MCF 10A (cell line): ENCODE measurements around the gene TMEM87B. TPM values are rescaled to one million over a fixed set of nuclear protein-coding genes. Genes with fewer than 3 reads are reported as not detected.

Experiments
- BruUV-seq: library from RNA; stranded (reverse); fragments of 400-500 nt; replicated peaks from 2 replicates; lab custom pipeline; 2021; lab: Mats Ljungman, UMichigan
- CTCF ChIA-PET: fragments of 300-600 bp; sonication (Branson Sonifier 250); formaldehyde crosslinking; extraction: SDS; loops from one replicate; lab custom pipeline; 2021; ENCODE audit warnings: antibody characterized with exemption, inconsistent platforms; lab: Yijun Ruan, JAX
- POLR2A ChIA-PET: fragments of 300-600, 350-650 bp; sonication (Branson Sonifier 250); formaldehyde crosslinking; extraction: SDS; loops from one replicate; lab custom pipeline; 2020; ENCODE audit warnings: antibody characterized with exemption, inconsistent platforms; lab: Yijun Ruan, JAX
- DNase-seq: peaks from one replicate; pipeline ENCODE4 v3.0.0-alpha.2; 2018; ENCODE audit not compliant: unreplicated experiment
- H3K27ac Mint-ChIP-seq: one replicate; pipeline ENCODE4 v1.8.0; 2022; ENCODE audit warnings: mild to moderate bottlenecking, low read depth, mixed read lengths; ENCODE audit not compliant: unreplicated experiment
- H3K27me3 Mint-ChIP-seq: one replicate; pipeline ENCODE4 v1.8.0; 2022; ENCODE audit warnings: mixed read lengths; ENCODE audit not compliant: insufficient read depth, unreplicated experiment
- H3K36me3 Mint-ChIP-seq: one replicate; pipeline ENCODE4 v1.8.0; 2022; ENCODE audit warnings: mild to moderate bottlenecking, moderate library complexity, mixed read lengths; ENCODE audit not compliant: insufficient read depth, unreplicated experiment
- H3K4me1 Mint-ChIP-seq: one replicate; pipeline ENCODE4 v1.8.0; 2022; ENCODE audit warnings: mixed read lengths; ENCODE audit not compliant: insufficient read depth, unreplicated experiment
- H3K4me3 Mint-ChIP-seq: one replicate; pipeline ENCODE4 v1.8.0; 2022; ENCODE audit warnings: mild to moderate bottlenecking, moderate library complexity, mixed read lengths; ENCODE audit not compliant: unreplicated experiment
- H3K9me3 Mint-ChIP-seq: one replicate; pipeline ENCODE4 v1.8.0; 2022; ENCODE audit warnings: mixed read lengths; ENCODE audit not compliant: unreplicated experiment
- intact Hi-C: fragments of 100-400 bp; cut with micrococcal nuclease; formaldehyde crosslinking; loops from 2 replicates; pipeline ENCODE4 v1.14.1; 2022
- total RNA-seq: library from RNA; stranded (reverse); gene quantifications from 2 replicates; pipeline ENCODE4 v1.2.3, GENCODE V29; 2022
- TF ChIP-seq, protein P1 (sequence below): fragments of 200-600 bp; IDR thresholded peaks from one replicate; pipeline ENCODE4 v1.8.0; 2022; ENCODE audit warnings: antibody characterized with exemption, mild to moderate bottlenecking; ENCODE audit not compliant: unreplicated experiment

Gene TMEM87B
- total RNA-seq, 1 experiment from 2014 or later, result 29.1 TPM

GRCh38 chr2:112056626-112056987, 1.5 kb downstream of the TMEM87B start:
- peaks cover 34% of the 10 kb centered on the region for H3K4me1 Mint-ChIP-seq
- no TSS peak for BruUV-seq
- intact Hi-C loops, result loop anchor here (5.0 kb wide), 1 partner anchor 526 kb away; the partner anchor contains the start of gene CHCHD5
- no peaks in the 10 kb centered on the region for H3K27me3 Mint-ChIP-seq
- peak overlapping the region; percentile 76 for H3K27ac Mint-ChIP-seq
- DNase-seq, result no peak
- TF ChIP-seq, protein P1, sequence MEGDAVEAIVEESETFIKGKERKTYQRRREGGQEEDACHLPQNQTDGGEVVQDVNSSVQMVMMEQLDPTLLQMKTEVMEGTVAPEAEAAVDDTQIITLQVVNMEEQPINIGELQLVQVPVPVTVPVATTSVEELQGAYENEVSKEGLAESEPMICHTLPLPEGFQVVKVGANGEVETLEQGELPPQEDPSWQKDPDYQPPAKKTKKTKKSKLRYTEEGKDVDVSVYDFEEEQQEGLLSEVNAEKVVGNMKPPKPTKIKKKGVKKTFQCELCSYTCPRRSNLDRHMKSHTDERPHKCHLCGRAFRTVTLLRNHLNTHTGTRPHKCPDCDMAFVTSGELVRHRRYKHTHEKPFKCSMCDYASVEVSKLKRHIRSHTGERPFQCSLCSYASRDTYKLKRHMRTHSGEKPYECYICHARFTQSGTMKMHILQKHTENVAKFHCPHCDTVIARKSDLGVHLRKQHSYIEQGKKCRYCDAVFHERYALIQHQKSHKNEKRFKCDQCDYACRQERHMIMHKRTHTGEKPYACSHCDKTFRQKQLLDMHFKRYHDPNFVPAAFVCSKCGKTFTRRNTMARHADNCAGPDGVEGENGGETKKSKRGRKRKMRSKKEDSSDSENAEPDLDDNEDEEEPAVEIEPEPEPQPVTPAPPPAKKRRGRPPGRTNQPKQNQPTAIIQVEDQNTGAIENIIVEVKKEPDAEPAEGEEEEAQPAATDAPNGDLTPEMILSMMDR, result no peak
- ChIA-PET POLR2A (no interaction called here), CTCF (no interaction called here)
- H3K4me3 Mint-ChIP-seq, result peak overlapping the region; percentile 96
- H3K36me3 Mint-ChIP-seq, result peaks cover 34% of the 10 kb centered on the region
- no peaks in the 10 kb centered on the region for H3K9me3 Mint-ChIP-seq

DNA sequence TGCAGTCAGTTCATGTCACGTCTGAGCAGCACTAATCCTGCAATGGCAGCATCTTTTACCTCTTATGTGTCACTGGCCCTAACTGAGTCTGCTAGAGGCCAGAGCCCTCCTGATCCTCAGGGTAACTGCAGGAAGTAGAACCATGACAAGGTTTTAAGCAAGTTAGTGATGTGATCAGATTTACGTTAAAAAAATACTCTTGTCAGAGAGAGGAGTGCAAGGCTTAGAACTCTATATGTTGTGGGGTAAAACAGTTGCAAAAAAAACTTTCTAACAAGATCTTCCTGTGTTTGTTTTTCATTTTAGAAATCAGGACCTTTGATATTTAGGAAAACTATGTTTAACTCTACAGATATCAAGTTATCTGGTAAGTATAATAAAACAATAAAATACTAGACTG, 4.6 kb downstream of the TMEM87B start:
- no TSS peak for BruUV-seq
- CTCF ChIA-PET, result no interaction called here
- intact Hi-C loops, result loop anchor here (5.0 kb wide), 1 partner anchor 523 kb away; the partner anchor contains the start of gene CHCHD5
- no peak overlapping the region for H3K4me3 Mint-ChIP-seq
- H3K27me3 Mint-ChIP-seq, result no peaks in the 10 kb centered on the region
- H3K27ac Mint-ChIP-seq, result no peak overlapping the region
- no peaks in the 10 kb centered on the region for H3K9me3 Mint-ChIP-seq
- peaks cover 52% of the 10 kb centered on the region for H3K36me3 Mint-ChIP-seq
- TF ChIP-seq, protein P1, result no peak
- POLR2A ChIA-PET, result no interaction called here
- DNase-seq, result no peak
- H3K4me1 Mint-ChIP-seq, result peaks cover 28% of the 10 kb centered on the region

GRCh38 chr2:112061299-112061698, 6.2 kb downstream of the TMEM87B start:
- no peaks in the 10 kb centered on the region for H3K27me3 Mint-ChIP-seq
- no peaks in the 10 kb centered on the region for H3K9me3 Mint-ChIP-seq
- POLR2A ChIA-PET, result interaction anchor here (0.7 kb wide), 1 partner anchor 20 kb away, joined by 3 read pairs; no protein-coding TSS in a partner anchor
- H3K4me1 Mint-ChIP-seq, result peaks cover 33% of the 10 kb centered on the region
- CTCF ChIA-PET, result no interaction called here
- no peak overlapping the region for H3K27ac Mint-ChIP-seq
- intact Hi-C loops, result no loop called here
- no peak for DNase-seq
- TF ChIP-seq, protein P1, result no peak
- peaks cover 67% of the 10 kb centered on the region for H3K36me3 Mint-ChIP-seq
- H3K4me3 Mint-ChIP-seq, result no peak overlapping the region
- BruUV-seq, result no TSS peak

- no peak overlapping the region for H3K4me3 Mint-ChIP-seq
- ChIA-PET POLR2A (no interaction called here), CTCF (no interaction called here)
- intact Hi-C loops, result no loop called here
- no TSS peak for BruUV-seq
- H3K36me3 Mint-ChIP-seq, result peaks cover 72% of the 10 kb centered on the region
- no peak overlapping the region for H3K27ac Mint-ChIP-seq
- H3K9me3 Mint-ChIP-seq, result no peaks in the 10 kb centered on the region
- H3K4me1 Mint-ChIP-seq, result peaks cover 30% of the 10 kb centered on the region
- TF ChIP-seq, protein P1, result no peak
- DNase-seq, result no peak
- H3K27me3 Mint-ChIP-seq, result no peaks in the 10 kb centered on the region
Observed at GRCh38 chr2:112061840-112062239, 6.8 kb downstream of the TMEM87B start.
